Panc1 (cell line): ENCODE results near the gene EFCAB8. TPM values are rescaled to one million over a fixed set of nuclear protein-coding genes. Genes with fewer than 3 reads are reported as not detected.

Experiments
- ATAC-seq: fragments of 200-7000 bp; cut with Tn5 transposase; 2 replicates; pipeline ENCODE4 v1.9.1; 2020; ENCODE audit warnings: mild to moderate bottlenecking, moderate library complexity
- BruUV-seq: library from RNA; stranded (reverse); fragments of 400-500 nt; replicated peaks from 2 replicates; lab custom pipeline; 2021; lab: Mats Ljungman, UMichigan
- CTCF ChIA-PET: fragments of 300-600 bp; sonication (Branson Sonifier 250); formaldehyde crosslinking; loops from one replicate; lab custom pipeline; 2022; ENCODE audit warnings: antibody characterized with exemption; lab: Charles Lee
- POLR2A ChIA-PET: fragments of 300-600 bp; sonication (Branson Sonifier 250); formaldehyde crosslinking; loops from one replicate; lab custom pipeline; 2022; ENCODE audit warnings: antibody characterized with exemption; lab: Charles Lee
- DNase-seq: peaks from one replicate; pipeline ENCODE4 v3.0.0-alpha.2; 2010; ENCODE audit warnings: low read depth, low spot score
- H3K27ac ChIP-seq: 2 replicates; pipeline ENCODE4 v1.5.1; 2011; ENCODE audit warnings: mild to moderate bottlenecking, low read length, inconsistent platforms
- H3K27me3 ChIP-seq: fragments of 200-500 bp; sonication (Bioruptor generic); 2 replicates; pipeline ENCODE4 v1.6.0; 2014; ENCODE audit warnings: low read length, inconsistent platforms; ENCODE audit not compliant: control insufficient read depth, insufficient read depth
- H3K36me3 ChIP-seq: fragments of 200-500 bp; sonication (Bioruptor generic); 2 replicates; pipeline ENCODE4 v1.5.1; 2014; ENCODE audit warnings: inconsistent platforms, mild to moderate bottlenecking, low read length, moderate library complexity; ENCODE audit not compliant: control insufficient read depth, insufficient read depth
- H3K4me1 ChIP-seq: 2 replicates; pipeline ENCODE4 v1.5.1; 2011; ENCODE audit warnings: inconsistent platforms, mild to moderate bottlenecking, low read length, moderate library complexity; ENCODE audit not compliant: control insufficient read depth, insufficient read depth
- H3K4me3 ChIP-seq, 2 experiments: 2 replicates each; pipeline ENCODE4 v1.5.1; 2011 to 2012; ENCODE audit warnings: low read depth in 2 of 2, low read length in 2 of 2, mild to moderate bottlenecking in 2 of 2, inconsistent platforms in 1 of 2, moderate library complexity in 1 of 2
- H3K9me3 ChIP-seq: fragments of 200-500 bp; sonication (Bioruptor generic); 2 replicates; pipeline ENCODE4 v1.5.1; 2014; ENCODE audit warnings: low read depth, mild to moderate bottlenecking, inconsistent platforms, low read length, moderate library complexity; ENCODE audit not compliant: control insufficient read depth, insufficient read depth
- CTCF ChIP-seq: fragments of 450-650 bp; IDR thresholded peaks from 2 replicates; pipeline ENCODE4 v1.5.1; 2017; ENCODE audit warnings: mild to moderate bottlenecking
- POLR2AphosphoS5 ChIP-seq: IDR thresholded peaks from 2 replicates; pipeline ENCODE4 v1.6.1; 2012; ENCODE audit warnings: mild to moderate bottlenecking, low read depth, low read length, moderate library complexity
- REST ChIP-seq, 2 experiments: IDR thresholded peaks; 2 replicates each; pipeline ENCODE4 v1.6.1; 2011 to 2012; ENCODE audit warnings: low read depth in 2 of 2, control low read depth in 1 of 2, low read length in 1 of 2, mild to moderate bottlenecking in 1 of 2, moderate library complexity in 1 of 2; ENCODE audit not compliant: insufficient read depth in 1 of 2
- SIN3A ChIP-seq: IDR thresholded peaks from 2 replicates; pipeline ENCODE4 v1.6.1; 2012; ENCODE audit warnings: low read depth, mild to moderate bottlenecking, low read length, moderate library complexity, borderline replicate concordance; ENCODE audit not compliant: insufficient read depth
- TCF7L2 ChIP-seq: IDR thresholded peaks from 2 replicates; pipeline ENCODE4 v1.6.1; 2011; ENCODE audit warnings: mild to moderate bottlenecking, low read depth, low read length, inconsistent platforms
- in situ Hi-C: cut with HindIII; loops from 2 replicates; pipeline ENCODE4 v1.10.0; 2016; ENCODE audit warnings: low sequenced_read_pairs, low pct_unique_long_range_greater_than_20kb
- intact Hi-C: fragments of 100-400 bp; cut with micrococcal nuclease; formaldehyde crosslinking; loops from one replicate; pipeline ENCODE4 v1.10.0; 2022; ENCODE audit not compliant: unreplicated experiment
- total RNA-seq: library from RNA; stranded (reverse); gene quantifications from one replicate; pipeline ENCODE4 v1.2.1, GENCODE V29; 2021; ENCODE audit not compliant: unreplicated experiment

EFCAB8 gene
- total RNA-seq, 1 experiment from 2014 or later = 1.1 TPM

- Histone ChIP-seq H3K4me3 (no peak overlapping the region), H3K36me3 (no peaks in the 10 kb centered on the region), H3K9me3 (no peaks in the 10 kb centered on the region), H3K27me3 (no peaks in the 10 kb centered on the region; the same call in 1 of the 2 replicates), H3K4me1 (no peaks in the 10 kb centered on the region; the same call in 1 of the 2 replicates), H3K27ac (no peak overlapping the region)
- no peak for ATAC-seq
- CTCF ChIA-PET = no interaction called here
- in situ Hi-C loops (no loop called here), intact Hi-C loops (no loop called here)
- POLR2A ChIA-PET = no interaction called here
- TF ChIP-seq CTCF (no peak), SIN3A (no peak), POLR2AphosphoS5 (no peak), REST (IDR thresholded peaks at IDR 0.05; ENCODE audit: insufficient read depth in 1 of 2, low read depth in 2 of 2, low read length in 1 of 2) (no peak), TCF7L2 (no peak)
- no peak for DNase-seq
- no TSS peak for BruUV-seq
Observed at GRCh38 chr20:32966382-32966781, 107.7 kb downstream of the EFCAB8 start.

- H3K4me3 ChIP-seq = no peak overlapping the region
- no TSS peak for BruUV-seq
- H3K27ac ChIP-seq = no peak overlapping the region
- no peaks in the 10 kb centered on the region for H3K9me3 ChIP-seq
- intact Hi-C loops = no loop called here
- TF ChIP-seq TCF7L2 (no peak), SIN3A (no peak), POLR2AphosphoS5 (no peak), CTCF (no peak), REST (IDR thresholded peaks at IDR 0.05; ENCODE audit: insufficient read depth in 1 of 2, low read depth in 2 of 2, low read length in 1 of 2) (no peak)
- H3K4me1 ChIP-seq = peaks cover 5% of the 10 kb centered on the region; the same call in 1 of the 2 replicates
- in situ Hi-C loops = no loop called here
- no peaks in the 10 kb centered on the region; the same call in 1 of the 2 replicates for H3K27me3 ChIP-seq
- CTCF ChIA-PET = no interaction called here
- DNase-seq (no peak), ATAC-seq (no peak)
- H3K36me3 ChIP-seq = no peaks in the 10 kb centered on the region
- POLR2A ChIA-PET = no interaction called here
Observed at GRCh38 chr20:32966881-32967781, 108.4 kb downstream of the EFCAB8 start.
